ENCODE results near the gene ACBD4. TPM values are rescaled to one million over a fixed set of nuclear protein-coding genes. Genes with fewer than 3 reads are reported as not detected.

Gene ACBD4
- total and polyA plus RNA-seq, 4 donors, result 4.4 to 51.4 (median 44.9) TPM

- 94% methylated on average over 12 of the region's 12 CpGs for WGBS
- DNase-seq (ENCODE audit: low spot score), result no peak
- peaks cover 7 to 26% (median 21%) of the 10 kb centered on the region in 4 donors for H3K4me1 ChIP-seq (ENCODE audit: control insufficient read depth in 4 of 4, insufficient read depth in 4 of 4, low read length in 3 of 4)
- H3K36me3 ChIP-seq (ENCODE audit: control insufficient read depth in 4 of 4, insufficient read depth in 3 of 4, low read depth in 1 of 4, low read length in 3 of 4), result peaks cover 0 to 14% (median 0%) of the 10 kb centered on the region in 4 donors
- H3K4me3 ChIP-seq (ENCODE audit: low read depth in 1 of 3, low read length in 3 of 3), result no peak overlapping the region
- H3K27me3 ChIP-seq (ENCODE audit: control insufficient read depth in 4 of 4, insufficient read depth in 4 of 4, low read length in 3 of 4), result no peaks in the 10 kb centered on the region
- H3K27ac ChIP-seq (ENCODE audit: low read depth in 1 of 2, low read length in 2 of 2), result peak overlapping the region; percentile 11 to 81
- no peaks in the 10 kb centered on the region for H3K9me3 ChIP-seq (ENCODE audit: control insufficient read depth in 4 of 4, low read length in 3 of 4)
- no peak for TF ChIP-seq YY1 (IDR thresholded peaks at IDR 0.05)
- no peak for TF ChIP-seq CTCF (IDR thresholded peaks at IDR 0.05; ENCODE audit: low read depth, low read length, missing input control)
- TF ChIP-seq MAX (IDR thresholded peaks at IDR 0.05), result no peak
- no peak for TF ChIP-seq GABPA (IDR thresholded peaks at IDR 0.05 in 1 of 2, conservative IDR thresholded peaks at IDR 0.05 in 1 of 2)
- no peak for TF ChIP-seq NR2F2 (IDR thresholded peaks at IDR 0.05)
- TF ChIP-seq JUND (IDR thresholded peaks at IDR 0.05), result no peak
- no peak for TF ChIP-seq EGR1 (IDR thresholded peaks at IDR 0.05; ENCODE audit: low read depth in 2 of 2)
- no peak for TF ChIP-seq TAF1 (conservative IDR thresholded peaks at IDR 0.05)
- TF ChIP-seq FOXA1 (IDR thresholded peaks at IDR 0.05), result no peak
- TF ChIP-seq HNF4G (IDR thresholded peaks at IDR 0.05), result no peak
- no peak for TF ChIP-seq SP1 (IDR thresholded peaks at IDR 0.05)
- no peak for TF ChIP-seq HNF4A (conservative IDR thresholded peaks at IDR 0.05)
- TF ChIP-seq ATF3 (IDR thresholded peaks at IDR 0.05), result no peak
- TF ChIP-seq FOXA2 (IDR thresholded peaks at IDR 0.05), result no peak
- no peak for TF ChIP-seq RAD21 (IDR thresholded peaks at IDR 0.05)
- TF ChIP-seq RXRA (IDR thresholded peaks at IDR 0.05), result no peak
- TF ChIP-seq REST (IDR thresholded peaks at IDR 0.05), result no peak
- TF ChIP-seq ZBTB33 (IDR thresholded peaks at IDR 0.05), result no peak
- H3K9ac ChIP-seq (ENCODE audit: low read depth in 1 of 2, low read length in 2 of 2), result no peak overlapping the region
Measured at GRCh38 chr17:45170280-45170930, 34.9 kb downstream of the ACBD4 start.
